ENCODE data around the gene SPATC1L. TPM values are rescaled to one million over a fixed set of nuclear protein-coding genes. Genes with fewer than 3 reads are reported as not detected.

The SPATC1L gene
- total RNA-seq, 1 donor from 2014 or later = 13.9 TPM

DNA sequence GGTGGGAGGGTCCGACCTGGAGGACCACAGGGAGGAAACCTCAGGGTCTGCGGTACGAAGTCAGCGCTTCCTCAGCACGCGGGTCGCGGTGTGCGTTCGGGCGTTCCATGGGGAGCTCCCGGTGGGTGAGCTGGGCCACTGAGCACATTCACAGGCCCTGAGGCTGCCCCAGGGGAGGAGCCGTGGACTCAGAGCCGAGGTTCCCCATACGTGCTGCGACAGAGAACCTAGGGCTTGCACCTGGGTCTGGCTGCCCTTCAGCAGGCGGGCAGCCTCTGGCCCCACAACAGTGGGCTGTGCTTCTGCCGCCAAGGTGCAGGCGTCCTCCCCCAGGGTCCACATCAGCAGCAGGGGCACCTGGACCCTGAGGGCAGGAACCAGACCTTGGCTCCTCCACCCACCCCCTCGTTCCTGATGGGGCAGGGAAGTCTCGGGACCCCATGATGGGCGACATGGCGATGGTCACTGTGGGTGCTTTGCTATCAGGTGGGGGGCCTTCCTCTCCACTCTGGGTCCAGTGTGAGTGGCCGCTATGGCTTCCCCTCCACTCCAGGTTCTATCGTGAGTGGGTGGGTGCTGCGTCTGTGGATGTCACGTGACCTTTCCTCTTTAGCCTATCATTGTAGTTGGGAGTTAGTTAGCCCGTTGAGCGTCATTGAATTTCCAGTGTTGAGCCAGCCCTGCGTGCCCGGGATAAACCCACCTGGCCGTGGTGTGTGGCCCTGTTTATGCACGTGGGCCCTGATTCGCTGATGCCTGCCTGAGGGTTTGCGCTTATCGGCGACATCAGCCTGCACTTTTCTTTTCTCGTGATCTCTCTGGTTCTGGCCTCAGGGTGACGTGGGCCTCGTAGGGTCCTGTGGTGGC, 56.8 kb downstream of the SPATC1L start:
- Mint-ChIP-seq H3K4me3 (ENCODE audit: low read depth) (no peak overlapping the region), H3K27ac (no peak overlapping the region), H3K36me3 (ENCODE audit: low read depth) (no peaks in the 10 kb centered on the region), H3K4me1 (ENCODE audit: low read depth) (no peaks in the 10 kb centered on the region), H3K9me3 (no peaks in the 10 kb centered on the region), H3K27me3 (ENCODE audit: low read depth) (no peaks in the 10 kb centered on the region)
- no peak for DNase-seq (ENCODE audit: low spot score)
- intact Hi-C loops (cut with micrococcal nuclease) = no loop called here

DNA sequence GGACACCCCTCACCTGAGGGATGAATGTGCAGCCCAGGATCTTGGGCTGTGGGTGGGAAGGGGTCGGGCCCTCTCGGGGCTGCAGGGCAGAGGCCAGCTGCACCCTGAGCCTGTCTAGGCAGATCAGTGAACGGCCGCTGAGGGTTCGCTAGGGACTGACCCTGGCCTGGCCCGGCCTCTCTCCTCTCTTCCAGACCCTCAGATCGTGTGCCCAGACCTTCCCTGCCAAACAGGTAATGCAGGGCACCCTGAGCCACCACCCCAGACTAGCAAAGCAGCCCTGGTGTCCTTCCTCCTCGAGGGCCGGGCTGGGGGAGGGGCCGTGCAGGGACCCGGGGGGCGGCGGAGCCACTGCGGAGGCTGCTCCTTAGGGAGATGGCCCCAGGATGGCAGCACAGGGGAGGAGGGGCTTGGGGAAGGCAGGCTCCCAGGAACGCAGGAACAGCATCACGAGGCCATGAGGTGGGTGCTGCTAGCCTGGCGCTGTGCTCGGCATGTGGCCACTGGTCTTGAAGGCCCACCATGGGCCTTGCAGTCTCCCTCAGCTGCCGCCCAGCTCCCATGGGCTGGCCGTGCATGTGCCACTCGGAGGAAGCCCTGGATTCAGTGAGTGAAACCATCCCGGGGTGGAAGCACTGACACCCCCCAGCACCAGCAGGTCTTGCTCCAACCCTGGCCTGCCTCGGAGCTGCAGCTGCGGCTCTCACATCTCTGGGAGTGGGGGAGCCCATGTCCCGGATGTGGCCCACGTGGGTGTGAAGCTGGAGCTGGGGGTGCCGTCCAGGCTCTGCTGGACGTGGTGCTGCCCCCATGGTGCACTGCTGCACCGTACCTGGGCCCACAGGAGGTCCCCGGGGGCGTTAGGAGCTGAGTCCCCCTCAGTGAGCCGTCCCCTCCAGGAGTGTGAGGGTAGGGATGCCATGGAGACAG, 57.7 kb downstream of the SPATC1L start:
- intact Hi-C loops (cut with micrococcal nuclease) = no loop called here
- no peak overlapping the region for H3K27ac Mint-ChIP-seq
- no peak for DNase-seq (ENCODE audit: low spot score)
- no peaks in the 10 kb centered on the region for H3K9me3 Mint-ChIP-seq
- H3K4me3 Mint-ChIP-seq (ENCODE audit: low read depth) = no peak overlapping the region
- H3K27me3 Mint-ChIP-seq (ENCODE audit: low read depth) = no peaks in the 10 kb centered on the region
- H3K4me1 Mint-ChIP-seq (ENCODE audit: low read depth) = no peaks in the 10 kb centered on the region
- no peaks in the 10 kb centered on the region for H3K36me3 Mint-ChIP-seq (ENCODE audit: low read depth)

DNA sequence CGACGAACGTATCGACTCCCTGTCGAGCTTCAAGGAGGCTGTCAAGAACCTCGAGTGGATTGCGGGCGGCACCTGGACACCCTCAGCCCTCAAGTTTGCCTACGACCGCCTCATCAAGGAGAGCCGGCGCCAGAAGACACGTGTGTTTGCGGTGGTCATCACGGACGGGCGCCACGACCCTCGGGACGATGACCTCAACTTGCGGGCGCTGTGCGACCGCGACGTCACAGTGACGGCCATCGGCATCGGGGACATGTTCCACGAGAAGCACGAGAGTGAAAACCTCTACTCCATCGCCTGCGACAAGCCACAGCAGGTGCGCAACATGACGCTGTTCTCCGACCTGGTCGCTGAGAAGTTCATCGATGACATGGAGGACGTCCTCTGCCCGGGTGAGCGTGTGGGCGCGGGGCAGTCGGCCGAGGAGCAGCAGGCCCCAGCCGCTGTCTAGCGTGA, 58.4 kb downstream of the SPATC1L start:
- Mint-ChIP-seq H3K27ac (no peak overlapping the region), H3K36me3 (ENCODE audit: low read depth) (no peaks in the 10 kb centered on the region), H3K4me1 (ENCODE audit: low read depth) (no peaks in the 10 kb centered on the region), H3K9me3 (no peaks in the 10 kb centered on the region), H3K27me3 (ENCODE audit: low read depth) (no peaks in the 10 kb centered on the region), H3K4me3 (ENCODE audit: low read depth) (no peak overlapping the region)
- intact Hi-C loops (cut with micrococcal nuclease) = no loop called here
- DNase-seq (ENCODE audit: low spot score) = no peak

DNA sequence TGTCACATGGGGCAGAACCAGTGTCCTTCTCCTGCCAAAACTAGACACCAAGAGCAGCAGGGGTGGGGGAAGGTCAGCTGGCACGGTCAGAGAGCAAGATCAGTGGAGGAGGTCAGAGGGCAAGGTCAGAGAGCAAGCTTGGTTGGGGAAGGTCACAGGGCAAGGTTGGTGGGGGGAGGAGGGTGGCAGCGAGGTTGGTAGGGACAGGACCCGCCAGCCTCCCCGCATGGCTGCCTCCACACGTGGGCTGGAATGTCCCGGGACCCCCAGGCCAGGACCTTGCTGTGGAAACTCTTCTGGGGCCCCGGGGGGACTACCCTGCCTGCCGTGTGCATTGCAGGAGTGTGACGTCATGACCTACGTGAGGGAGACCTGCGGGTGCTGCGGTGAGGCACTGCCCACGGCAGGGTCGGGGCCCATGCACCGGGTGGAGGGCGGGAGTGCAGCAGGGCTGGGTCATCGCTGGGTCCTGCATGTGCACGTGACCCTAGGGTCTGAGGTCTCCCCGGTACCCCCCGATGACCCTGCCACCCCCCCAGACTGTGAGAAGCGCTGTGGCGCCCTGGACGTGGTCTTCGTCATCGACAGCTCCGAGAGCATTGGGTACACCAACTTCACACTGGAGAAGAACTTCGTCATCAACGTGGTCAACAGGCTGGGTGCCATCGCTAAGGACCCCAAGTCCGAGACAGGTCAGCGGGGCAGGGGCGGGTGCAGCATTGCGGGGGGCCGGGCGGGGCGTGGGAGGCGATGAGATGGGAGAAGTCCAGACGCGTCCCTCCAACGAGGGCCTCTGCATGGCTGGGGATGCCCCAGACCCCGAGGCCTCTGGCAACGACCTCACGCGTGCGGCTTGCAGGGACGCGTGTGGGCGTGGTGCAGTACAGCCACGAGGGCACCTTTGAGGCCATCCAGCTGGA, 59.1 kb downstream of the SPATC1L start:
- H3K27me3 Mint-ChIP-seq (ENCODE audit: low read depth) = no peaks in the 10 kb centered on the region
- H3K4me1 Mint-ChIP-seq (ENCODE audit: low read depth) = no peaks in the 10 kb centered on the region
- H3K9me3 Mint-ChIP-seq = no peaks in the 10 kb centered on the region
- no peak overlapping the region for H3K4me3 Mint-ChIP-seq (ENCODE audit: low read depth)
- no peak for DNase-seq (ENCODE audit: low spot score)
- H3K36me3 Mint-ChIP-seq (ENCODE audit: low read depth) = no peaks in the 10 kb centered on the region
- H3K27ac Mint-ChIP-seq = no peak overlapping the region
- intact Hi-C loops (cut with micrococcal nuclease) = no loop called here

DNA sequence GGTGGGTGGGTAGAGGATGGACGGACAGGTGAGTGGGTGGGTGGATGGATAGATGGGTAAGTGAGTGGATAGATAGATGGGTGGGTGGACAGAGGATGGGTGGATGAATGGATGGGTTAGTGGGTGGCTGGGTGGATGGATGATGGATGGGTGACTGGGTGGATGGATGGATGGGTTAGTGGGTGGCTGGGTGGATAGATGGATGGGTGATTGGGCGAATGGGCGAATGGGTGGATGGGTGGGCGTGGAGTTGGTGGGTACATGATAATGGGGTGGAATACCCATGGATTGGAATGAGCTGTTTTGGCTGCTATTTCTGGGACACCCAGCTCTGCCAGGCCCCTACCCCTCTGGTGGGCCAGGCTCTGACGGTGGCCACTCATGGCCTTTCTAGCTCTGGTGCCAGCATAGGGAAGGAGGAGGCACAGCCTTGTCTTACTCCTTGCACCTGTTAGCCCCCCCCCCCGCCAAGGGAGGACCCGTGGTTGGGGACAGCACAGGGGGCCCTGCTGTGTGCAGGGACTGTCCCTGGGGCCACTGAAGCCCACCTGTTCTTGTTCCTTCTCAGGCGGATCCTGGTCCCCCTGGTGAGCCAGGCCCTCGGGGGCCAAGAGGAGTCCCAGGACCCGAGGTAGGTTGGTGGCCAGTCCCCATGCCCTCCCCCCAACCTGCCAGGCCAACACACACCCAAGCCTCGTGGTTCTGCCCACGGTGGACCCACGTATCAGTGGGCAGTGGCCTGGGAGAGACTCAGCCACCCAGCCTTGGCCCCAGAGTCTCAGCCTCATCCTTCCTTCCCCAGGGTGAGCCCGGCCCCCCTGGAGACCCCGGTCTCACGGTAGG, 60.0 kb downstream of the SPATC1L start:
- DNase-seq (ENCODE audit: low spot score) = no peak

DNA sequence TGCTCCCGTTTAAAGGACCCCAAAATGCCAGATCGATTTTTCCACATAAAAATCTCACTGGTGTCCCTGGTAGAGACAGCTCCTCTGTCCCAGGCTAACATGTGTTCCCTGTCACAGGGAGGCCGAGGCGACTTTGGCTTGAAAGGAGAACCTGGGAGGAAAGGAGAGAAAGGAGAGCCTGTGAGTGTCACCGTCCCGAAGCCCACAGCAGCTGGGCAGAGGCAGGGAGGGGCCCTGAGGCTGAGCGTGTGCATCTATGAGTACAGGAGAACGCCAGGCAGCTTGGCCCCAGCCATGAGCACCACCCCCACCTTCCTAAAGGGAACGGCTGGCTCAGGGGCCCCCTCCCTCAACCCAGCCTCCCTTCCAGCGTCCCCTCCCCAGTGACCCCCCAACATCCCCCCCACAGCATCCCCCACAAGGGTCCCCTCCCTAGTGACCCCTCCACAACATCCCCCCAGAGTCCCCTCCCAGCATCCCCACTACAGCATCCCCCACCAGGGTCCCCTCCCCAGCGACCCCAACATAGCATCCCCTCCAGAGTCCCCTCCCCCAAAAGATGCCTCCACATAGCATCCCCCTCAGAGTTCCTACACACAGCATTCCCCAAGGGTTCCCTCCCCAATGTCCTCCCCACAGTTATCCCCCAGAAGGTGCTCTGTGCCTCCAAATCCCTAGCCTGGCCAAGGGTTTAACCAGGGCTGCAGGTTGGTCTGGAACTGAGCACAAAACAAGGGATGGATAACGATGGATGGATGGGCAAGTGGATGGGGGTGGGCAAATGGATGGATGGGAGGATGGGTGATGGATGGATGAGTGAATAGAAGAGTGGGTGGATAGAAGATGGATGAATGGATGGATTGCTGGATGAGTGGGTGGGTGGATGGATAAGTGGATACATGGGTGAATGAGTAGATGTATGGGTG, 61.2 kb downstream of the SPATC1L start:
- no peaks in the 10 kb centered on the region for H3K9me3 Mint-ChIP-seq
- no peaks in the 10 kb centered on the region for H3K36me3 Mint-ChIP-seq (ENCODE audit: low read depth)
- no peaks in the 10 kb centered on the region for H3K4me1 Mint-ChIP-seq (ENCODE audit: low read depth)
- H3K4me3 Mint-ChIP-seq (ENCODE audit: low read depth) = no peak overlapping the region
- DNase-seq (ENCODE audit: low spot score) = no peak
- intact Hi-C loops (cut with micrococcal nuclease) = no loop called here
- H3K27me3 Mint-ChIP-seq (ENCODE audit: low read depth) = no peaks in the 10 kb centered on the region
- no peak overlapping the region for H3K27ac Mint-ChIP-seq

More for the DNA sequence above, 60.0 kb downstream of the SPATC1L start:
- H3K27me3 Mint-ChIP-seq (ENCODE audit: low read depth) = no peaks in the 10 kb centered on the region
- H3K9me3 Mint-ChIP-seq = no peaks in the 10 kb centered on the region
- H3K27ac Mint-ChIP-seq = no peak overlapping the region
- H3K4me3 Mint-ChIP-seq (ENCODE audit: low read depth) = no peak overlapping the region
- intact Hi-C loops (cut with micrococcal nuclease) = no loop called here
- no peaks in the 10 kb centered on the region for H3K4me1 Mint-ChIP-seq (ENCODE audit: low read depth)
- no peaks in the 10 kb centered on the region for H3K36me3 Mint-ChIP-seq (ENCODE audit: low read depth)

DNA sequence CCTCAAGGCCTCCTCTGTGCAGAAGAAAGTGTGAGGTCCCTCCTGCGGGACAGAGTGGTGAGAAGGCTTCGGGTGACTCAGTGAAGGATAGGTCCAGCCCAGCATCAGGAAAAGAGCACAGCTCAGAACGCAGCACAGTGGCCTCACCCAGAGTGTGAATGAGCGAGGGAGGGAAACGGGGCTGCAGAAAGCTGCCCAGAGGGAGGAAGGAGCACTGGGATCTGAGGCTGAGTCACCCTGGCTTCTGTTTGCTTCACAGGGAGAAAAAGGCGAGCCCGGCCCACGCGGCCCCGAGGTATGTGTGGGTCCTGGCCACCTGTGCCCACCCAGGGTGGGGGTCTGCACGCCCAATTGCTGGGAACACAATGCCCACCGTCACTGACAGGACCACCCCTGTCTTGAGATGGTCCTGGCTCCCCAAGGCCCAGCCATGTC, 62.0 kb downstream of the SPATC1L start:
- DNase-seq (ENCODE audit: low spot score) = no peak
- intact Hi-C loops (cut with micrococcal nuclease) = no loop called here
- Mint-ChIP-seq H3K27ac (no peak overlapping the region), H3K36me3 (ENCODE audit: low read depth) (no peaks in the 10 kb centered on the region), H3K4me3 (ENCODE audit: low read depth) (no peak overlapping the region), H3K4me1 (ENCODE audit: low read depth) (no peaks in the 10 kb centered on the region), H3K27me3 (ENCODE audit: low read depth) (no peaks in the 10 kb centered on the region), H3K9me3 (no peaks in the 10 kb centered on the region)

DNA sequence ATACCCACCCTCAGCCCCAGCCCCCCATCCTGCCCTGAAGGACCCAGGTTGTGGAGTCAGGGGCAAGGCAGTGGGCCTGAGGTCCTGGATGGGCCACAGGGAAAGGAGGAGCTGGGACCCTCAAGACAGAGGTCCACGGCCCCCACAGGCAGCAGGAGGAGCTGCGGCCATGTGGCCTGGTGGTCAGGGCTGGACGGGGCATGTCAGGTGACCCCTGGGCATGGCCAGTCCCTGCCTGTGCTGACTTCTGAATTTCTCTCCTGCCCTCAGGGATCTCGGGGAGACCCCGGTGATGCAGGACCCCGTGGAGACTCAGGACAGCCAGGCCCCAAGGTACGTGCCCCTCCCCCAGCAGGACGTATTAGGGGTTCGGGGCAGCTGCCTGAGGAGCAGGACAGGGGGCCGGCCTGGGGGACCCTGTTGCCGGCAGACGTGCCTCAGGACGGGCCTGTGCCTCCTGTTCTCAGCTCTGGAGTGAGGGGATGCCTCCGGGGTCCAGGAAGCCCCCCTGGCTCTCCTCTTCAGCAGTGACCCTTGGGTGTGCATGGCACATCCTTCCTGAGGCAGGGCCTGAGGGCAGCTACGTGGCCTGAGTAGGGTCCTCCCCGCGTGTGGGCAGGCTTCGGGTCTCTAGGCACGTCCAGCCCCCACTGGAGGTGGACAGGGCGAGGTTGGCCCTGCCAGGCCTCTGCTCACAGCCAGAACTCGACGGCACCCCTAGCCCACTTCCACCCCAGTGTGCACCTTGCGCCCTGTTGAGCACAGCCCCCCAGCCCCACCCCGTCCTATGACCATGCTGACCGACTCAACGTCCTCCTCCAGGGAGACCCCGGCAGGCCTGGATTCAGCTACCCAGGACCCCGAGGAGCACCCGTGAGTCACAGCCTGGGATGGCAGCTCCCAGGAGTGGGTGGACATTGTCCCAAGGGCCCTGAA, 62.7 kb downstream of the SPATC1L start:
- no peaks in the 10 kb centered on the region for H3K4me1 Mint-ChIP-seq (ENCODE audit: low read depth)
- no peaks in the 10 kb centered on the region for H3K36me3 Mint-ChIP-seq (ENCODE audit: low read depth)
- no peak overlapping the region for H3K27ac Mint-ChIP-seq
- no peaks in the 10 kb centered on the region for H3K9me3 Mint-ChIP-seq
- intact Hi-C loops (cut with micrococcal nuclease) = no loop called here
- no peaks in the 10 kb centered on the region for H3K27me3 Mint-ChIP-seq (ENCODE audit: low read depth)
- DNase-seq (ENCODE audit: low spot score) = no peak
- H3K4me3 Mint-ChIP-seq (ENCODE audit: low read depth) = no peak overlapping the region

DNA sequence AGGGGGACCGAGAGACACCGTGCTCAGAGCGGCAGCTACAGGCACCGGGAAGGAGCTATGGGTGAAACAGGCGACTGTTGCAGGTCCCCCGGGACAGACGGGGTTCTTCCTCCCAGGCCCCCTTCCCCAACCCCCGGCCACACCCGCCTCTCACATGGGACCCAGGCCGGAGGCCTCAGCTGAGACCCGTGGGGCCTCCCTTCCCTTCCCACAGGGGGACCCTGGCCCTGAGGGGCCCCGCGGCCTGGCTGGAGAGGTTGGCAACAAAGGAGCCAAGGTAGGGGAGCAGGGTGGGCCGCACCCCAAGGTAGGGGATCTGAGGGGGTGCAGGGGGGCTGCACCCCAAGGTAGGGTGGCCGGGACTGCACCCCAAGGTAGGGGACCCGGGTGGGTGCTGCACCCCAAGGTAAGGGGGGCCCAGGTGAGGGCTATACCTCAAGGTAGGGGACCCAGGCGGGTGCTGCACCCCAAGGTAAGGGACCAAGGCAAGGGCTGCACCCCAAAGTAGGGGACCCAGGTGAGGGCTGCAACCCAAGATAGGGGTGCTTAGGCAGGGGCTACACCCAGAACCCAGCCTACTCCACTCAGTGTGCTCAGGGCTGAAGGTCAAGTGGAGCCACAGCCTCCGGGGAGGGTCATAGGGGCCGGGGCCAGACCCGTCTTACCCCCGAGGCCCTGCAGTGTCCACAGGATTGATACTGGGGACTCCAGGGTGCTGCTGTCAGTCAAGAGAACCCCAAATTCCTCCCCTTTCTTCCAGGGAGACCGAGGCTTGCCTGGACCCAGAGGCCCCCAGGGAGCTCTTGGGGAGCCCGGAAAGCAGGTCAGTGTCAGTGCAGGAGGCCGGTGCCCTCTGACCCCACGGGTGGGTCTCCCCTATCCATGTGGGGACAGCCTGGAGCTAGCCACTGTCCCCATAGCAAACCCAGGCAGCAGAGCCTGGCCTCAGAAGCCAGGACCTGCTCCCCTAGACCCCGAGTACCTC, 63.7 kb downstream of the SPATC1L start:
- Mint-ChIP-seq H3K27me3 (ENCODE audit: low read depth) (no peaks in the 10 kb centered on the region), H3K27ac (no peak overlapping the region), H3K36me3 (ENCODE audit: low read depth) (no peaks in the 10 kb centered on the region), H3K4me1 (ENCODE audit: low read depth) (no peaks in the 10 kb centered on the region), H3K4me3 (ENCODE audit: low read depth) (no peak overlapping the region), H3K9me3 (no peaks in the 10 kb centered on the region)
- no peak for DNase-seq (ENCODE audit: low spot score)
- intact Hi-C loops (cut with micrococcal nuclease) = no loop called here

All from activated T-helper 2 cell treated with anti-CD3 and anti-CD28 coated beads, Interferon-gamma antibody, Interleukin-2, Interleukin-4, amounts not matched to agents 10 μg/mL and 5 μg/mL and 100 μg/mL, durations not matched to agents 14 hours and 24 hours and 36 hours (primary cell).